ENCODE data around the gene FMO5.
"Not testable (repeated sequence)": the region's sequence is repeated elsewhere in the genome, so short reads cannot be mapped to it uniquely, and the experiment has no call there.

FMO5 gene

GRCh38 chr1:147238925-147239820 is 14.0 kb upstream of the FMO5 start:
- DNase-seq (ENCODE audit: low read depth) = no peak

GRCh38 chr1:147238053-147238902 is 13.1 kb upstream of the FMO5 start:
- no peak for DNase-seq (ENCODE audit: low read depth)

GRCh38 chr1:147236959-147237791 is 12.0 kb upstream of the FMO5 start:
- no peak for DNase-seq (ENCODE audit: low read depth)

- DNase-seq (ENCODE audit: low read depth) = no peak
These were observed 11.3 kb upstream of the FMO5 start for GRCh38 chr1:147236448-147236847.

GRCh38 chr1:147235822-147236221 is 10.7 kb upstream of the FMO5 start:
- no peak for DNase-seq (ENCODE audit: low read depth)

- not testable (repeated sequence) for DNase-seq (ENCODE audit: low read depth)
These were observed 8.8 kb upstream of the FMO5 start for GRCh38 chr1:147233903-147234302.

GRCh38 chr1:147231032-147231431 is 5.9 kb upstream of the FMO5 start:
- not testable (repeated sequence) for DNase-seq (ENCODE audit: low read depth)

- no peak for DNase-seq (ENCODE audit: low read depth)
These were observed 1.2 kb downstream of the FMO5 start for GRCh38 chr1:147223740-147224615.

- no peak for DNase-seq (ENCODE audit: low read depth)
These were observed 6.5 kb downstream of the FMO5 start for GRCh38 chr1:147218606-147219005.

- DNase-seq (ENCODE audit: low read depth) = no peak
These were observed 8.0 kb downstream of the FMO5 start for GRCh38 chr1:147217141-147217540.

GRCh38 chr1:147216124-147216523 is 9.0 kb downstream of the FMO5 start:
- DNase-seq (ENCODE audit: low read depth) = no peak

GRCh38 chr1:147215540-147215916 is 9.6 kb downstream of the FMO5 start:
- DNase-seq (ENCODE audit: low read depth) = no peak

- DNase-seq (ENCODE audit: low read depth) = no peak
These were observed 10.1 kb downstream of the FMO5 start for GRCh38 chr1:147214842-147215539.

GRCh38 chr1:147214325-147214724 is 10.8 kb downstream of the FMO5 start:
- no peak for DNase-seq (ENCODE audit: low read depth)

GRCh38 chr1:147213271-147213670 is 11.9 kb downstream of the FMO5 start:
- DNase-seq (ENCODE audit: low read depth) = no peak

- no peak for DNase-seq (ENCODE audit: low read depth)
These were observed 13.6 kb downstream of the FMO5 start for GRCh38 chr1:147211577-147211976.

GRCh38 chr1:147210987-147211386 is 14.2 kb downstream of the FMO5 start:
- DNase-seq (ENCODE audit: low read depth) = no peak

GRCh38 chr1:147209825-147210821 is 15.0 kb downstream of the FMO5 start:
- no peak for DNase-seq (ENCODE audit: low read depth)

- no peak for DNase-seq (ENCODE audit: low read depth)
These were observed 16.5 kb downstream of the FMO5 start for GRCh38 chr1:147208619-147209018.

All from non-pigmented ciliary epithelial cell (primary cell).